BJ (cell line): ENCODE measurements around the gene LRP3. TPM values are rescaled to one million over a fixed set of nuclear protein-coding genes. Genes with fewer than 3 reads are reported as not detected.

Experiments used
- CTCF ChIA-PET: fragments of 350-600 bp; formaldehyde crosslinking; extraction: SDS; loops from one replicate; lab custom pipeline; 2021; ENCODE audit warnings: antibody characterized with exemption, inconsistent platforms; lab: Yijun Ruan, JAX
- POLR2A ChIA-PET: fragments of 300-600 bp; sonication (Branson Sonifier 250); formaldehyde crosslinking; extraction: SDS; loops from one replicate; lab custom pipeline; 2021; ENCODE audit warnings: antibody characterized with exemption; lab: Charles Lee
- DNase-seq: peaks from one replicate; pipeline ENCODE4 v3.0.0-alpha.2; 2011; ENCODE audit warnings: low read depth
- H3K27me3 ChIP-seq: 2 replicates; pipeline ENCODE4 v1.6.0; 2011; ENCODE audit warnings: low read length; ENCODE audit not compliant: control insufficient read depth, insufficient read depth
- H3K36me3 ChIP-seq: 2 replicates; pipeline ENCODE4 v1.5.1; 2011; ENCODE audit warnings: low read length; ENCODE audit not compliant: control insufficient read depth, insufficient read depth
- H3K4me3 ChIP-seq: 2 replicates; pipeline ENCODE4 v1.5.1; 2011; ENCODE audit warnings: low read depth, mild to moderate bottlenecking, control low read depth, low read length
- CTCF ChIP-seq: IDR thresholded peaks from 2 replicates; pipeline ENCODE4 v1.5.1; 2011; ENCODE audit warnings: low read depth, mild to moderate bottlenecking, control low read depth, inconsistent platforms, low read length, moderate library complexity; ENCODE audit not compliant: insufficient read depth
- polyA plus RNA-seq: library from polyadenylated mRNA; depleted of rRNA; stranded (reverse); fragments of >200 nt; gene quantifications from 2 replicates; pipeline ENCODE4 v1.2.3, GENCODE V29; 2011

Gene LRP3
- polyA plus RNA-seq, 1 experiment: 16.1 TPM

GRCh38 chr19:33191501-33191900 is 2.6 kb upstream of the LRP3 start:
- ChIA-PET POLR2A (no interaction called here), CTCF (interaction anchor here (0.6 to 1.2 kb wide), 4 partner anchors 8 to 67 kb away, joined by 3 to 5 read pairs (median 4); no protein-coding TSS in a partner anchor)
- peaks cover 5% of the 10 kb centered on the region for H3K27me3 ChIP-seq
- no peak for TF ChIP-seq CTCF
- H3K4me3 ChIP-seq: no peak overlapping the region
- no peak for DNase-seq
- no peaks in the 10 kb centered on the region for H3K36me3 ChIP-seq

- peaks cover 5% of the 10 kb centered on the region for H3K27me3 ChIP-seq
- DNase-seq: no peak
- ChIA-PET POLR2A (no interaction called here), CTCF (interaction anchor here (0.6 to 1.2 kb wide), 4 partner anchors 9 to 67 kb away, joined by 3 to 5 read pairs (median 4); no protein-coding TSS in a partner anchor)
- 0 out of 2 replicates have a peak, but pooled peaks have one; percentile 4 for TF ChIP-seq CTCF
- H3K4me3 ChIP-seq: no peak overlapping the region
- no peaks in the 10 kb centered on the region for H3K36me3 ChIP-seq
These were observed 2.1 kb upstream of the LRP3 start for GRCh38 chr19:33192010-33192409.

- peak overlapping the region; percentile 28 for H3K4me3 ChIP-seq
- ChIA-PET POLR2A (no interaction called here), CTCF (interaction anchor here (1.1 kb wide), 1 partner anchor 8 kb away, joined by 4 read pairs; no protein-coding TSS in a partner anchor)
- peaks cover 2% of the 10 kb centered on the region; the same call in 1 of the 2 replicates for H3K36me3 ChIP-seq
- no peak for DNase-seq
- no peak for TF ChIP-seq CTCF
- H3K27me3 ChIP-seq: peaks cover 5% of the 10 kb centered on the region
These were observed 763 bp upstream of the LRP3 start for GRCh38 chr19:33193269-33193864.

GRCh38 chr19:33194532-33194885 is 379 bp downstream of the LRP3 start:
- Histone ChIP-seq H3K27me3 (peaks cover 5% of the 10 kb centered on the region), H3K4me3 (peak overlapping the region; percentile 53), H3K36me3 (peaks cover 5% of the 10 kb centered on the region; the same call in 1 of the 2 replicates)
- ChIA-PET POLR2A (no interaction called here), CTCF (interaction anchor here (1.3 to 5.2 kb wide), 3 partner anchors 17 to 50 kb away, joined by 3 to 17 read pairs (median 3); no protein-coding TSS in a partner anchor)
- no peak for DNase-seq
- no peak for TF ChIP-seq CTCF

GRCh38 chr19:33194886-33195644 is 935 bp downstream of the LRP3 start:
- DNase-seq: no peak
- POLR2A ChIA-PET: no interaction called here
- Histone ChIP-seq H3K27me3 (peaks cover 5% of the 10 kb centered on the region), H3K4me3 (peak overlapping the region; percentile 53), H3K36me3 (peaks cover 6% of the 10 kb centered on the region; the same call in 1 of the 2 replicates)
- CTCF ChIA-PET: interaction anchor here (1.2 to 5.2 kb wide), 6 partner anchors 11 to 213 kb away, joined by 3 to 37 read pairs (median 3); no protein-coding TSS in a partner anchor
- TF ChIP-seq CTCF: no peak
